HL-60 (cell line): ENCODE data around the gene TSNAXIP1.

Experiments
- DNase-seq, 2 experiments: peaks; one replicate each; pipeline ENCODE4 v3.0.0-alpha.2; 2010 to 2020; ENCODE audit warnings: low read depth in 1 of 2, low spot score in 1 of 2
- H3K27ac ChIP-seq: fragments of 250-450 bp; sonication (Bioruptor Pico); replicated peaks from 2 replicates; pipeline ENCODE4 v1.5.1; 2020; ENCODE audit warnings: mild to moderate bottlenecking, moderate library complexity
- H3K27me3 ChIP-seq: fragments of 250-450 bp; sonication (Bioruptor Pico); 2 replicates; pipeline ENCODE4 v1.5.1; 2021; ENCODE audit warnings: mild to moderate bottlenecking, moderate library complexity; ENCODE audit not compliant: insufficient read depth, poor library complexity, severe bottlenecking
- H3K4me3 ChIP-seq: replicated peaks from 2 replicates; pipeline ENCODE4 v1.5.1; 2011; ENCODE audit warnings: mild to moderate bottlenecking, control low read depth, low read length; ENCODE audit not compliant: insufficient read depth
- CTCF ChIP-seq: IDR thresholded peaks from one replicate; pipeline ENCODE4 v1.5.1; 2011; ENCODE audit warnings: low read length, control low read depth, inconsistent platforms; ENCODE audit not compliant: insufficient read depth
- GABPA ChIP-seq: IDR thresholded peaks from 2 replicates; pipeline ENCODE4 v1.6.1; 2012; ENCODE audit warnings: low read depth
- POLR2AphosphoS5 ChIP-seq: IDR thresholded peaks from 2 replicates; pipeline ENCODE4 v1.6.1; 2012; ENCODE audit warnings: low read depth
- REST ChIP-seq: IDR thresholded peaks from 2 replicates; pipeline ENCODE4 v1.6.1; 2012; ENCODE audit warnings: low read depth; ENCODE audit not compliant: insufficient replicate concordance
- SPI1 ChIP-seq: IDR thresholded peaks from 2 replicates; pipeline ENCODE4 v1.6.1; 2012; ENCODE audit warnings: low read depth, mild to moderate bottlenecking, borderline replicate concordance
- long read RNA-seq: library from polyadenylated mRNA; unstranded; transcript quantifications from one replicate; pipeline ENCODE4 v2.0.0, GENCODE V29; 2020

The TSNAXIP1 gene
- long read RNA-seq, partial matches to known transcripts = 0 of 3 reads
- long read RNA-seq, other reads (novel, unspliced or antisense) = 1 of 3 reads

GRCh38 chr16:67806428-67807147 is at the start of gene TSNAXIP1, which contains the start of gene RANBP10:
TSNAXIP1 (plus strand) TSS chr16:67806889; CDS start chr16:67807150, 261 bp downstream.
RANBP10 (minus strand) TSS chr16:67806560; CDS start chr16:67806536, 24 bp downstream.
- Histone ChIP-seq H3K4me3 (peak within 1 kb of the TSS; percentile 80), H3K27ac (peak within 1 kb of the TSS; percentile 80), H3K27me3 (no peaks in the 10 kb centered on the region)
- TF ChIP-seq SPI1 (peak; percentile 75), CTCF (no peak), GABPA (0 out of 2 replicates have a peak, but pooled peaks have one; percentile 29), REST (peak; percentile 77), POLR2AphosphoS5 (peak; percentile 68; the same call in 1 of the 2 replicates)
- peak; percentile 99 for DNase-seq

- Histone ChIP-seq H3K27me3 (no peaks in the 10 kb centered on the region), H3K27ac (no peak overlapping the region), H3K4me3 (no peak overlapping the region)
- no peak for DNase-seq
- no peak for TF ChIP-seq REST
- TF ChIP-seq CTCF = no peak
- TF ChIP-seq GABPA = no peak
- TF ChIP-seq POLR2AphosphoS5 = no peak
- no peak for TF ChIP-seq SPI1
Measured at GRCh38 chr16:67758006-67758405, 48.7 kb upstream of the TSNAXIP1 start.

GRCh38 chr16:67758966-67759365 is 47.7 kb upstream of the TSNAXIP1 start:
- Histone ChIP-seq H3K4me3 (no peak overlapping the region), H3K27me3 (no peaks in the 10 kb centered on the region), H3K27ac (no peak overlapping the region)
- DNase-seq = no peak
- TF ChIP-seq POLR2AphosphoS5 (no peak), REST (no peak), GABPA (no peak), CTCF (no peak), SPI1 (no peak)
